Stimulated activated CD4-positive, alpha-beta T cell treated with anti-CD3 and anti-CD28 coated beads, Interleukin-1b, Interleukin-23, amount 100 ng/mL, for 4 hours (primary cell): ENCODE measurements around the gene CFAP100.

Source experiments
- DNase-seq, 2 donors: peaks; one replicate each; pipeline ENCODE4 v3.0.0-alpha.2; 2020; ENCODE audit warnings: low read depth in 2 of 2

CFAP100 gene

GRCh38 chr3:126478581-126479310, 84.0 kb downstream of the CFAP100 start:
- no peak for DNase-seq

GRCh38 chr3:126479642-126480041, 84.9 kb downstream of the CFAP100 start:
- DNase-seq: no peak

- no peak for DNase-seq
Measured at GRCh38 chr3:126480206-126480605, 85.5 kb downstream of the CFAP100 start.

- DNase-seq: no peak
Measured at GRCh38 chr3:126480861-126481260, 86.2 kb downstream of the CFAP100 start.

DNA sequence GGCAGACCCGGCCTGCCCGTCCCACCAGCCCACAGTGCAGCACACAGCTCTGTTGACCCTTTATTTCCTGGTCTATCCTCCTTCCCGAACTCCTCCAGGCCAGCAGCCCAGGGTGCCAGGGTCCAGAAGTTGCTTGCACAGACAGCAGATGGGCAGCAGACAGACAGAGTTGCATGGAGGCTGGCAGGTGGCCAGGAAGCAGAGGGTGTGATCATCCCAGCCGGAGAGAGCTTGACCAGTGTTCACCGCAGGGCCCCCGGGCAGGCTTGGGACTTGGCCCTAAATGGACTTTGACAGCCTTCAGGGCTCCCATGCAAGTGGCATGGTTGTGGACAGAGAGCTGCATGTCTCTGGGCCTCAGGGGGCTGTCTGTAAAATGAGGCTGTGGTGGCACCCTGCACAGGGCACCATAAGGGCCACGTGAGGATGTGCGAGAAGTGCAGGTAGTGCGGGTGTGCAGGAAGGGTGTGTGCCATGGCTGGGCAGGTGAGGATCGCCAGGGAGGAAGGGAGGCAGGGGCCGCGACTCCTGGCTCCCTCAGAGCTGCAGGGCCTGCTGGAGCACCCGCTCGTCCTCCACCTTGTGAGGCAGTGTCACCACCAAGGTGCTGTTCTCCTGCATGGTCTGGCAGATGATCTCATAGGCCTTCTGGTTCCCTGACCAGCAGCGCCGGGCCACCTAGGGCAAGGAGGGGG, 87.2 kb downstream of the CFAP100 start:
- DNase-seq: no peak

DNA sequence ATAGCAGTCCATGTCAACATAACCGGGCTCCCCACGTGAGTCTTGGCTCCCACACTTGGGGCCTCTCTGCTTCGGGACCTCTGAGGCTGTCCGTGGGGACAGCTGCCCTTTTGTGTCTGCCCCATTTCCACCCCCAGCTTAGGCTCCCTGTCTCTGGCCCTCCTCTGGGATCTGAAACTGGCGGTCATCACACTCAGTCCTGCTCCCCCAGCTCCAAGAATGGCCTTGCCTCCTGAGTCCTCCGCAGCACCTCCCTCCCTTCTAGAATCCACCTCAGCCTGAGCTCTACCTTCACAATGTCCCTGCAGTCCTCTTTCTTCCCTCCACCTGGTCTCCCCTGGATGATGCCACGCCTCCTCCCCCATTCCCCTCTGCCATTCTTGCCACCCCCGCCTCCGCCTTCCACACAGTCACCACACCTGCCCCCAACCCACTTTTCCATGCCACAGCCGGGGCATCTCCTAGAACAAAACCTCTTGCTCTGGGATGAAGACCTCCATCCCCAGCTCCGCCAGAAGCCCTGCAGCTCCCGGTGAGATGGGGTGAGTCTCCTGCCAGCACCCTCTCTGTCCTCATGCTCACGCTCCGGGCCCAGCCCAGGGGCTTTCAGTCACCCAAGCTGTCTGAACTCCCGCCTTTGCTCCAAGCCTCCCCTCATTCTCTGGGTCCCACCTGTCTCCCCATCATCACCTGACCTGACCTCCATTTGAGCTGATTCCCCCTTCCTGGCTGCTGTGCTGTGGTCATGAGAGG, 88.0 kb downstream of the CFAP100 start:
- no peak for DNase-seq

DNA sequence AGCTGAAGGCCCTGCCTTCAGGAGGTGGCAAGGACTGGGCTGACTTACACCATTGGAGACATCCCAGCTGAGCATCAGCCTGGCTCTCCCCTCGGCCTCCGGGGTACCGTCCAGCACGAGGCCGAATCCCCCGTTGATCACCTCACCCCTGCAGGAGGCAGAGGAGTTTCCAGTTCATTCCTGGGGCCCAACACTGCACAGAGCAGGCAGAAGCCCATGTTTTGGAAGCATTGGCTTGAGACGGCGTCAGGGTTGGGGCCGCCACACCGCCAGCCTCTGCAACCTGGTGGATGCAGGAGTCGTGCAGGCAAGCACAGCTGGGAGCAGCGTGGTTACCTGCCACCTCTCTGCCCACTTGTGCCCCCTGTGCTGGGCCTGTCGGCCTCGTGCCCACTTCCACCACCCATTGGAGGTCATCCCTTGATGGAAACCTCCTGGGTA, 88.6 kb downstream of the CFAP100 start:
- no peak for DNase-seq

- no peak for DNase-seq
Measured at GRCh38 chr3:126484148-126484547, 89.4 kb downstream of the CFAP100 start.

GRCh38 chr3:126484662-126485061, 90.0 kb downstream of the CFAP100 start:
- no peak for DNase-seq

GRCh38 chr3:126485176-126485897, 90.6 kb downstream of the CFAP100 start:
- no peak for DNase-seq

DNA sequence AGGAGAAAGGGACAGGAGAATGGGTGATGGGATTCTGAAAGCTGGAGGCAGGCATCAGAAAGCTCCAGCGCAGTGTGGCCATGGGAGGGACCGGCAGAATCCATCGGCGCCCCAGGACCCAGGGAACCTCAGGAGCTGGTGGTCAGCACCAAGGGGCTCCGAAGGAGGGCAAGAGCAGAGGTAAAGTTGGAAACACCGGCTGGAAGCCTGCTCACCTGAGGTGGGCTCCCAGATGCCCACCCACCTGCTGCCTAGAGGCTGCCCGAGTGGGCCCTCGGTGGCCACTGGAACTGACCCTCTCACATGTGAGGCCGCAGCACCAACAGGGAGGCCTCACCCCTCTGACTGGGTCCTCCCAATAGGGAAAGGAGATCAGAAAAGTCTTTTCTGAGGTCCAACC, 91.2 kb downstream of the CFAP100 start:
- DNase-seq: no peak
